ENCODE data around the gene FAM47A.

The FAM47A gene

DNA sequence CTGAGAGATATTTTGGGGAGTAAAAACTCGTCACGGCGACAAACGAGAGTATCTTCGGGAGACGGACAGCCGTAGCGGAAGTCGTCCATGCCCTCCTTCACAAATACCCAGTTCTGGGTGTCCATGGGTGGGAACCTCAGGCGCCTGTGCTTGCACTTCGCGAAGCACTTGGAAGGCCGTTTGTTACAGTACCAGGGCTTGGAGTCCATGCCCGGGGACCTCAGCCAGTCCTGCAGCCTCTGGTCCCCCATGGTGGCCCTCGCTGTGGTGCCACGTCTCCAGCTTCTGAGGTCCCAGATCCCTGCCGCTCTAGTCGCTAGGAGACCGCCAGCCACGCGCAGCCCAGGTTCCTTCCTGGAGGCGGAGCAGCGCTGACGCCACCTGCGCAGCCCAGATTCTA is at the start of gene FAM47A:
TSS of gene FAM47A (minus strand) at position 287 of the 400 bp plus-strand sequence. CDS start at position 251, 36 bp downstream.
- no peak for DNase-seq

DNA sequence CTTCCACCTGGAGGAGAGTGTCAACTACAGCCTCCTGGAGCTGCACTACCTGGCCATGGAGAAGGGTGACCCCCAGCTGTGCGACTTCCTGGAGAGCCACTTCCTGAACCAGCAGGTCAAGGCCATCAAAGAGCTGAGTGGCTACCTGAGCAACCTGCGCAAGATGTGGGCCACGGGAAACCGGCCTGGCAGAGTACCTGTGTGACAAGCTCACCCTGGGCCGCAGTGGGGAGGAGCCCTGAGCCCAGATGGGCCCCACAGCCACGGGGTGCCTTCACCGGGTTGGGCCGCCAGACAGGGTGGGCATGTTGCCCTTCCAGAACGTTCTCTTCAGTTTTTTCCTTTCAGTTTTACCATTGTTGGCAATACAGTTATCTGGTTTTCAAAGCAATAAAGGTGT is 15.2 kb upstream of the FAM47A start:
- DNase-seq: no peak

DNA sequence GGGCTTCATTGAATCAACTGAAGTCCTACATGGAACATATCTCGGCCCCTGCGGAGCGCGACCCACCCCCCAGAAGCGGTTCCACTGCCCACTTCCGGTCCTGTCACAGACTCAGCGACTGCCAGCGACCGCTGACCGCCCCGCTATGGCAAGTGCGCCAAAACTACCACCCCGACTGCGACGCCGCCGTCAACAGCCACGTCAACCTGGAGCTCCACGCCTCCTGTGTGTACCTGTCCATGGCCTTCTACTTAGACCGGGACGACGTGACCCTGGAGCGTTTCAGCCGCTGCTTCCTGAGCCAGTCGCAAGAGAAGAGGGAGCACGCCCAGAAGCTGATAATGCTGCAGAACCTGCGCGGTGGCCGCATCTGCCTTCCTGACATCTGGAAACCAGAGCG is 14.8 kb upstream of the FAM47A start:
- DNase-seq: no peak

DNA sequence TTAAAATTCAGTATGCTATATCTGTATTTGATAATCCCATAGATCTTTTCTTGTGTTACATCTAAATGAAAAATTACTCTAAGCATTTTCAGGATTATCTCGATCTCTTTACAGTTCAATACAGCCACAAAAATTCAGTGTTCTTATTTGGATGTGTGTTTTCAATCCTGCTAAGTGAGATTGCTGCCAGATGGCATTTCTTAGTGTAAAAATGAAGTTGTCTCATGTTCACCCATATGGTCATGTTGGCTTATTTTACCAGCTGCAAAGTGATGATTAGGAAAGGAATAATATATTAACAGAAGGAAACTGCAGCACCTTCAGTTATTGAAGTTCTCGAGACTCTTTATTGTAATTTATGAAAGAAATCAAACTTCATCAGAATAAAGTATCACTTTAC is 12.1 kb upstream of the FAM47A start:
- no peak for DNase-seq

DNA sequence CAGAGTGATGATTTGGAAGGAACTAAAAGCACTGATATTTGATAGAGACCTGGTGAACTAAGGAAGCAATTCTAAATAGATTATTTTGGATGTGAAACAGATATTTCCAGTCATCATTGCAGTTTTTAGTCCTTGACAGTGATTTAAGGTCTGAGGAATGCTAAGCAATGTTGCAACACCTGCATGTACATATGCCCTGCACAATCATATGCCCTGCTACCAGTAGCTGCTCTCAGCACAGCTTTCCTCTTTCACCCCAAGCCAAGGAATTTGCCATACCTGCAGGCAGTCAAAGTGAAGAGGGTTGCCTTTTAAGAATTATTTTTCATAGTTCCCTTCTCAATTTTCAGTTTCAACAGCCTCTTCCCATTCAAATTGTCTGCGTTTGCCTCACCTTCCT is 8.7 kb upstream of the FAM47A start:
- DNase-seq: no peak

DNA sequence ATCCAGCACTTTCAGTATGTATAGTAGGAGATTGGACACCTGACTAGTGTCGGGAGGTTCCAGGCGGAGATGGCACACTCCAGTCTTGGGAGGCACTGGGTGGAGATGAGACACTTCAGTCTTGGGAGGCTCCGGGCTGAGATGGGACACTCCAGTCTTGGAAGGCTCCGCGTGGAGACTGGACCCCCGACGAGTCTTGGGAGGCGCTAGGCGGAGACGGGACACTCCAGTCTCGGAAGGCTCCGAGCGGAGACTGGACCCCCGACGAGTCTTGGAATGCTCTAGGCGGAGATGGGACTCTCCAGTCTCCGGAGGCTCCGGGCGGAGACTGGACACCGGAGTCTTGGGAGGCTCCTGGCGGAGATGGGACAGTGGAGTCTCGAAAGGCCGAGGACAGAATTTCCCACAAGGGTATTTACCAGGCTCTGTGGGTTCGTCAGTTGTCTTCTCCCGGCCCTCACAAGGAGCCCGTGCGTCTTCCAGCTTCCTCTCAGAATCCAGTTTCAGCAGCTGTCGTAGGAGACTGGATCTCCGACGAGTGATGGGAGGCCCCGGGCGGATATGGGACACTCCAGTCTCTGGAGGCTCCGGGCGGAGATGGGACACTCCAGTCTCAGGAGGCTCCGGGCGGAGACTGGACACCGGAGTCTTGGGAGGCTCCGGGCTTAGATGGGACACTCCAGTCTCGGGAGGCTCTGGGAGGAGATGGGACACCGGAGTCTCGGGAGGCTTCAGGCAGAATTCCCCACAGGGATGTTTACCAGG is 952 bp downstream of the FAM47A start:
- no peak for DNase-seq

DNA sequence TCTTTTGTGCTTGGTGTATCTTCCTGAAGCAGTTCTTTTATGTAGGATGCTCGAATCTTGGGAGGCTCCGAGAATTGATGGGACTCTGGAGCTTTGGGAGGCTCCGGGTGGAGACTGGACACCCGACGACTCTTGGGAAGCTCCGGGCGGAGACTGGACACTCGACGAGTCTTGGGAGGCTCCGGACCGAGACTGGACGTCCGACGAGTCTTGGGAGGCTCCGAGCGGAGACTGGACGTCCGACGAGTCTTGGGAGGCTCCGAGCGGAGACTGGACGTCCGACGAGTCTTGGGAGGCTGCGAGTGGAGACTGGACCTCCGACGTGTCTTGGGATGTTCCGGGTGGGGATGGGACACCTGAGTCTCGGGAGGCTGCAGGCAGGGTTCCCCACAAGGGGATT is 1.6 kb downstream of the FAM47A start:
- no peak for DNase-seq

DNA sequence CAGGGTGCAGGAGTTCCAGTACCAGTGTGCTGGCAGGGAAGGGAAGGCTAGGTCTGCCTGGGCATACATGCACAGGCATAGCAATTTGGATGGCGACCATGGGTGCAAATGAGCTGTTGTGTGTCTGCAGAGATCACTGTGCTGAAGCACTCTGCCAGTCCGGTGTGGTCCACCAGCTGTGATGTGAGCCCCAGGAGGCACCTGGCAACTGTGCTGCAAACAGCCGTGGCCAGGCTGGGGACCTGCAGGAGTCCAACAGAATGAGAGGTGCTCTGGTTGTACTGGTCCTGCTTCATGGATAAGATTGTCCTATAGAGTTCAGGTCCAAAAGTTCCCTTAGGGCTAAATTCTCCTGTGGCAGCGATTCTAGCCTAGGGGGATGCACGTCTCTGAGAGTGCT is 6.1 kb downstream of the FAM47A start:
- DNase-seq: no peak

DNA sequence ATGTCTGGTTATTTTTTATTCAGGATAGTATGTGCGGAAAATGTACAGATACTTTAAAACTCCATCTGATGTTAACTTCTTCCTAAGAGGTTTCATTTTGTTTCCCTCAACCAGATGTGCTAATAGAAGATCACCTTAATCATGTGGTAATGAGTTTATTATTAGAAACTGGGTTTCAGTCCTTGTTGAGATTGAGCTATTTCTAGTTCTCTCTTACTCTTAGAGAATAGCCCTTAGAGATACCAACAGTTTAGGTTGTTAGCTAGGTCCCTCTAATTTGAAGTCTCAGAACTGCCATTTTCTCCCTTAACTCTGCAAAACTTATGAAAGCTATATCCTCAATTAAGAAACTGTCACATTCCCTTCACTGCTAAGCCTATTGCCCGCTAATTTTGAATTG is 13.0 kb downstream of the FAM47A start:
- DNase-seq: no peak

DNA sequence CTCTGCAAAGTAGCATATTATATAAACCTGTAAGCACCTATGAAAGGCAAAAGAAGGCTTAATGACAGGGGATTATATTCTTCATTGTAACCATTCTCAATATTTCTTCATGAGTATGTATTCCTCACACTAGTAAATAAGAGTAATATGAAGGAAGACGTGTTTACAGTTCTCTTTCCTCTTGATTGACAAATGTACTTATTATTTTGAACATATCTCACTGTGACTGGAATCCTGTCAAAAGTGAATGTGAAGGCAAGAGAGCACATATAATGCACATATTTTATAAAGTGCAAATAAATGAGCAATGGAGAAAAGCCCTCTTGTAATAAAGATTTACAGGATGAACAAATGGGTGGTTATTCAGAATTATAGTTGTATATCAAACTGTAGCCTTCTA is 19.7 kb downstream of the FAM47A start:
- no peak for DNase-seq
